H1 (cell line): ENCODE data around the gene B3GALT6.

Experiments
- ASH2L ChIP-seq: fragments of 200-600, 300-600 bp; sonication (generic); IDR thresholded peaks from one replicate; pipeline ENCODE4 v1.7.1; 2017; ENCODE audit warnings: low read length
- EZH2 ChIP-seq: fragments of 200-600 bp; sonication (generic); IDR thresholded peaks from 2 replicates; pipeline ENCODE4 v1.7.1; 2012; ENCODE audit warnings: low read depth, mild to moderate bottlenecking, moderate library complexity, low read length, inconsistent platforms; ENCODE audit not compliant: severe bottlenecking
- POLR2AphosphoS5 ChIP-seq: IDR thresholded peaks from 2 replicates; pipeline ENCODE4 v1.6.1; 2011; ENCODE audit warnings: low read depth, low read length
- TAF7 ChIP-seq: optimal IDR thresholded peaks from 2 replicates; pipeline ENCODE3; 2011; ENCODE audit warnings: low read depth, mild to moderate bottlenecking, inconsistent platforms, low read length, moderate library complexity, borderline replicate concordance
- YY1 ChIP-seq: IDR thresholded peaks from 2 replicates; pipeline ENCODE4 v1.6.1; 2011; ENCODE audit warnings: low read depth, mild to moderate bottlenecking, low read length
- TF ChIP-seq, protein P1 (sequence below), 3 experiments: IDR thresholded peaks; 1 replicate in 2 of 3; 2 replicates in 1 of 3; pipeline versions ENCODE4 v1.5.1 to v1.6.1; 2011; ENCODE audit warnings: low read length in 3 of 3, mild to moderate bottlenecking in 3 of 3, inconsistent platforms in 2 of 3, low read depth in 1 of 3, moderate library complexity in 1 of 3; ENCODE audit not compliant: insufficient read depth in 1 of 3; ENCODE audit errors: control extremely low read depth in 1 of 3

DNA sequence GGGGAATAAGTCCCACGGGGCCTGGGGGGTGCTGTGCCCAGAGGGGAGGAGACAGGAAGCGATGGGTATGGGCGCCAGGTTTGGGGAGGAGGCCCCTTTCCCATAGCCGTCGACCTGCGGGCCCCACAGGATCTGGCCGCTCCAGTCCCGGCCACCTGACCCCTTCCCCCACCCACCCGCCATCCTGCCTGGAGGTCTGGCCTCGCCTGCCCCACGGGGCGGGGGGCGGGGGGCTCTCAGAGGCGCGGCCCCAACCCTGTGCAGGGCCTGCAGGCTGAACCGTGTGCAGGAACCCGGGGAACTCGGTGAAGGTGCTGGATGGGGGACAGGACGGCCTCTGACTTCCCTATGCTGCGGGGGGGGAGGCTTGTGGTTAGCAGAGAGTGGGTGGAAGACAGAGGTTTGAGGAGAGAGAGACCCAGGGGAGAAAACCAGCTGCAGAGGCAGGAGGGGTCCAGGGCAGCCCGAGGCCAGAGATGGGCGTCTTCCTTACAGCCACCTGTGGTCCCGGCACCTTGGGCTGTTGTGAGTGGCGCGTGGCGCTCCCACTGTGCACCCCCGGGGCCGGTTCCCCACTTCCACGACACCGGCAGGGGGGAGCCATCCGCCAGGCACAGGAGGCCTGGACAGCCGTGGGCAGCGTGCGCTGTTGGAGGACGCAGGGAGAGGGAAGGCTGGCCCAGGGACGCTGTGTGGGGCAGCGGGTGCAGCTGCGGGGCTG, 23.2 kb upstream of the B3GALT6 start:
- TF ChIP-seq YY1: no peak
- TF ChIP-seq, protein P1, sequence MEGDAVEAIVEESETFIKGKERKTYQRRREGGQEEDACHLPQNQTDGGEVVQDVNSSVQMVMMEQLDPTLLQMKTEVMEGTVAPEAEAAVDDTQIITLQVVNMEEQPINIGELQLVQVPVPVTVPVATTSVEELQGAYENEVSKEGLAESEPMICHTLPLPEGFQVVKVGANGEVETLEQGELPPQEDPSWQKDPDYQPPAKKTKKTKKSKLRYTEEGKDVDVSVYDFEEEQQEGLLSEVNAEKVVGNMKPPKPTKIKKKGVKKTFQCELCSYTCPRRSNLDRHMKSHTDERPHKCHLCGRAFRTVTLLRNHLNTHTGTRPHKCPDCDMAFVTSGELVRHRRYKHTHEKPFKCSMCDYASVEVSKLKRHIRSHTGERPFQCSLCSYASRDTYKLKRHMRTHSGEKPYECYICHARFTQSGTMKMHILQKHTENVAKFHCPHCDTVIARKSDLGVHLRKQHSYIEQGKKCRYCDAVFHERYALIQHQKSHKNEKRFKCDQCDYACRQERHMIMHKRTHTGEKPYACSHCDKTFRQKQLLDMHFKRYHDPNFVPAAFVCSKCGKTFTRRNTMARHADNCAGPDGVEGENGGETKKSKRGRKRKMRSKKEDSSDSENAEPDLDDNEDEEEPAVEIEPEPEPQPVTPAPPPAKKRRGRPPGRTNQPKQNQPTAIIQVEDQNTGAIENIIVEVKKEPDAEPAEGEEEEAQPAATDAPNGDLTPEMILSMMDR (IDR thresholded peaks at IDR 0.05; ENCODE audit: control extremely low read depth in 1 of 3, insufficient read depth in 1 of 3, low read depth in 1 of 3, low read length in 3 of 3): no peak
- no peak for TF ChIP-seq TAF7
- TF ChIP-seq ASH2L: no peak
- no peak for TF ChIP-seq POLR2AphosphoS5
- no peak for TF ChIP-seq EZH2
